HG02938 (cell line): ENCODE data around the gene SLC1A2.

ENCODE experiments used
- ATAC-seq: cut with Tn5 transposase; IDR thresholded peaks from one replicate; pipeline ENCODE4 v1.9.1; 2021; ENCODE audit warnings: mild to moderate bottlenecking, moderate library complexity; ENCODE audit not compliant: unreplicated experiment

SLC1A2 gene

DNA sequence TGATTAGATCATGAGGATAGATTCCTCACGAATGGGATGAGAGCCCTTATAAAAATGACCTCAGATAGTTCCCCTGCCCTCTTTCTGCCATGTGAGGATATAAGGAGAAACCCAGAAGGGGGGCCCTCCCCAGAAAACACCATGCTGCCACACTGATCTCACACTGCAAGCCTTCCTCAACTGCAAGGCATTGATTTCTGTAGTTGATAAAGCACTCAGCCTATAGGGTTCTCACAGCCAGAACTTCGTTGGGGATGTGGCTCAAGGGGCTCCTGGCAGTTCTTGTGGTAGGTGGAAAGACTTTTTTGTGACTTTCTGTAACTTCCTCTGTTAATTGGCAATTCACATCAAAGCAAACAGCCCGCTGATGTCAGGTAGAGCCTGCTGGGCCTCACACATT, 171.5 kb downstream of the SLC1A2 start:
- ATAC-seq = no peak

- ATAC-seq = no peak
Measured at GRCh38 chr11:35247428-35247827, 171.9 kb downstream of the SLC1A2 start.

GRCh38 chr11:35246745-35247144, 172.6 kb downstream of the SLC1A2 start:
- ATAC-seq = no peak

DNA sequence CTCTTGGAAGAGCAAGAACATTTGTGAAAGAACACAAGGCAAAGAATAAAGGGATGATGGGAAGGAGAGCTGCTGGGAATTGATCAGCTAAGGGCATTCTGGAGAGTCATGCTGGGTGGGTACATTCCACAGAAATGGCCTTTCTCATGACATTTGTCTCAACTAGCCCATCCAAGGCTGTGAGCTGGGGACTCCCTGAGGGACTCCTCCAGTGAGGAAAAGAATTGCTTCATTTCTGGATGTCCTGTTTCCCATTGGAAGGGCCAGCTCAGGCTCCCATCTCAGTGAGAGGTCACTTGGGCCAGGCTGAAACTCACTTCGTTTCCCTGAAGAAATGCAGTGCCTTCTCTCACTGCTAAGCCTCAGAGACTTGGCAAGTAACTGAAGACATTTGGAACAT, 173.6 kb downstream of the SLC1A2 start:
- no peak for ATAC-seq

- no peak for ATAC-seq
Measured at GRCh38 chr11:35245056-35245455, 174.3 kb downstream of the SLC1A2 start.

- ATAC-seq = no peak
Measured at GRCh38 chr11:35243774-35244173, 175.6 kb downstream of the SLC1A2 start.

DNA sequence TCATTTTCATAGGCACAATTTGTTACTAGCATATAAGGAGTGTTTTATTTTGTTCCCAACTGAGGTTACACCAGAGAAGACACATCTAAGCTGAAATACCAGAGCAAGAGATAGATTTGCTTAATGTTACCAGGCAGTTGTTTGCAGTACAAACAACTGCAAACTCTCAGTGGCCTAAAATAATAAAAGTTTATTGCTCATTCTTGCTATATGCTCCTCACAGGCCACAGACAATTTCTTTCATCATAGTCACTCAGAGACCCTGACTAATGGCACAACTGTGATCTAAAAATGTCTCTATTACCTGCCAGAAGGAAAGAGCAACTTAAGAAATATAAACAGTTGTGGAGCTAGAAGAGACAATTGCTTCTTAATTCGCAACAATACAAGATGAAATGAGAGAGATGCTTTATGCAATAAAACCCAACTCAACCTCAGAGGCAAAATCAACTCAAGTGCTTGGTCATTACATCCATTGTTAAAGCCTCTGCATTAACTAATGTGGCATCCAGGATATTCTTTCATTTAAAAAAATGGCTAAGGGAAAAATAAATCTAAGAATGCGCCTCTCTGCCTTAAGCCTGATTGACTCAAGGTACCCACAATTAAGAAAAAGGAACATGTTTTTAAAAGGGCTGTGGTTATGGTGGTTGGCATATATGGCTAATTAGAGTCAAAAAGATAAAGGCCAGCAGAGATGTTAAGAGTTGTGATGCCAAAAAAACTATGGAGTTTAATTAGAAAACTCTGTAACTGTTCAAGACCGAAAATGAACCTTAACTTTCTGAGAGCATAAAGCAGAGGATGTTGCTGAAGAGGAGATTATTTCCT, 176.7 kb downstream of the SLC1A2 start:
- ATAC-seq = no peak

GRCh38 chr11:35241531-35241930, 177.8 kb downstream of the SLC1A2 start:
- ATAC-seq = no peak

DNA sequence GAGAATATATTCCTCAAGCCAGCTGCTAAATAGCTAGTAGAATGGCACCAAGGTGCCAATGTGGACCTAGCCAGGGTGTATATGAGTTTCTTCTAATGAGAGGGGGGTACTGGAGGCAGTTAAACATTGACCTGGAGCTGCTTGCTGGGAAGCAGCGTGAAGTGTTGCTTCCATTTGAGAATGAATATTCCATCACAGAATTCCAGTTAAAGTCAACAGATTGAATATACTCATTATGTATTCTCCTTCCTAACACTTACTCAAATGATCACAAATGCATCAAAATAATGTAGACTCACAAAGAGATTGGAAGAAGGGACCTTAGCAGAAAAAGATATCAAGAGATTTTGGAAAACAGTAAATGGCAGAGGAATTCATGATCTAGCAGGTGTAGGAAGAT, 178.3 kb downstream of the SLC1A2 start:
- no peak for ATAC-seq

- ATAC-seq = no peak
Measured at GRCh38 chr11:35239471-35240075, 179.8 kb downstream of the SLC1A2 start.

- no peak for ATAC-seq
Measured at GRCh38 chr11:35238882-35239281, 180.5 kb downstream of the SLC1A2 start.

DNA sequence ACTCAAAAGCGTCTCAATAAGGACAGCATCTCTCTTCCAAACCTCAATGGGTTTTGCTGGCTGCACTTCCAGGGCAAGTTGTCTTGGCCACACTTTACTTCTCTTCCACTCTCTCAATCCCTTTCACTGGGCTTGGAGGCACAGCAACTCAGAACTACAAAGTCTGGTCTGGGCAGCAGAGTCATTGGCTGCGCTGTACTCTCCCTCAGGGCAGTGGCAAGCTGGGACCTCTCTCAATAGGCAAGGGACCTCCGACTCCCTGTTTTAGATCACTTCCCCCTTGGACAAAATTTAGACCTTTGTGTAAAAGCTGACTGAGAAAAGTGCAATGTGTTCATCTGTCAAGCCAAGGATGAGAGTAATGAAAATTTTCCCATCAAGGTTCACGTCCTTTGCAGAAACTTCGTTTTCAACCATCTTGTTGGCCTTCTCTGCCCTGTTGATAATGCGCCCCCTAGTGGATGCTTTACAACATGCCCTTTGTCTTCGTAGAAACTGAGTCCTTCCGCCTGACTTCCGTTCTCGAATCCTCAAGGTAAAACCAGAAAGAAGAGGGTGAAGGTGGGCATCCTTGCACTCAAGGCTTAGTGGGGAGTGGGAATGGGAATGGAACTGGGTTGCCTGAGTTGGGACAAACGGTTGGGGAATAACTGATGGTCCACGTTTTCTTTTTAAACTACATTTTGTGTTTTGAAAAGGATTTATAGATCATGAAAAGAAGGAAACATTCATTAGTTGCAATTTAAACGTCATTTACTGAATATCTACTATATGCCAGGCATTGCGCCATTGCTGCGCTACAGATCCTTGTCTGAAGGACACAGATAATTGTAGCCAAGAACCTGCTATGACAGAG, 181.3 kb downstream of the SLC1A2 start:
- ATAC-seq = no peak

- no peak for ATAC-seq
Measured at GRCh38 chr11:35237351-35237750, 182.0 kb downstream of the SLC1A2 start.

DNA sequence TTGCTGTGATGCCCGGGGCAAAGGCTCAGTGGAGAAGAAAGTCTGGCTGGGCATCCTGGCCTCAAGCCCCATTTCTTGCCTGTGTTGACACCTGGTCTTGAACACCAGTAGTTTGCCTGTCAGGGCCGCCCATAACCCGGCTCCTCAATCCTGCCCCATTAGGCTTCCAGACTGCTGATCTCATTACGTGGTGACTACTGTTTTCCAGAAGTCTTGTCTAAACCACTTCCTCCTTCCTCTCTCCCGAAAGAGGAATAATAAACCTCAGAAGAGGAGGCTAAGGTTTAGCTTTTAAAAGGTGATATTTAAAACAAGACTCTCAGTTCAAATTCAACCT, 182.7 kb downstream of the SLC1A2 start:
- ATAC-seq = no peak

DNA sequence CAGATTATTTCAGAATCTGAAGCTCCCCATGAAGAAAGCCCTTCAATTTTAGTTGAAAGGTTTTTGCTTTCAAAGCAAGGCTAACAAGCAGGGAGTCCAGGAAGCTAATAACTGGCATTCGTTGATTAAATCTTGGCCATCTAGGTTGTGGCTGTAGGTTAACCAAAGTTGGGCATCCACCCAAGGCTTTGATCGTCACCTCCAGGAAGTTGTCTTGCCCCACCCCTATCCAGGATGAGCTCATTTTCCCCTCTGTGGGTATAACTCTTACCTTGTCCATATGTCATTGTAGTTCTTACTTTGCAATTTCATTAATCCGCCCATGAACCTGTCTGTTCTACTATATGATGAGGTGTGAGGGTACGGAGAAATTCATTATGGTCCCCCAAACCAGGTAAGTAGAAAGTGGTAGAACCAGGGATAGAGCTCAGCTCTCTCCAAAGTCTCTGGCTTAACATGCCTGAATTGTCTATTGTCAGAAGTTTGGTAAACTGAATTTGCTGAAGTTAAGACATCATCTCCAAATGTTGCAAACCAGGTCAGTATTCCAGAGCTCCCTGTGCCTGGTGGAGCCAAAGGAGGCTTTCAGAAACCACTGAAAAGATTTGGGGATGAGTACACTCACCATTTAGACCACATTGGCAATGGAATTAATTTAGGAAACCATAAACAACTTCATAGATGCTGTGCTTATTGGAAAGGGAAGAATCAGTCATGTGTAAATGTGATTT, 183.3 kb downstream of the SLC1A2 start:
- no peak for ATAC-seq

DNA sequence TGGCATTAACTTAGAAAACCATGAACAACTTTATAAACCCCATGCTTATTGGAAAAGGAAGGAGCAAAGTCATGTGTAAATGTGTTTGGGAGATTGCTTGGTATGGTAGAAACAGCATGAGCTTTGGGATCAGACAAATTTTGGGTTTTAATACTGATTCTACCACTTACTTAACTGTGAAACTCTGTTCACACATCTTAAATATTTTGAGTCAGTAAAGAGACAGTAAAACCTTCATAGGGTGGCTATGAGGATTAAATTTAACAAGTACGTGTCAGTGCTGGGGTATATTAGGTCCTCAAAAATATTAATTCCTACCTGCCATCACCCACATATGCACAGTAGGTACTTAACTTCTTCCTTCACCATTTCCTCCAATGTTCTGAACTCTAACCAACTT, 183.9 kb downstream of the SLC1A2 start:
- no peak for ATAC-seq

- no peak for ATAC-seq
Measured at GRCh38 chr11:35235157-35235468, 184.2 kb downstream of the SLC1A2 start.

GRCh38 chr11:35234460-35235156, 184.8 kb downstream of the SLC1A2 start:
- no peak for ATAC-seq

GRCh38 chr11:35233518-35233917, 185.8 kb downstream of the SLC1A2 start:
- ATAC-seq = no peak

DNA sequence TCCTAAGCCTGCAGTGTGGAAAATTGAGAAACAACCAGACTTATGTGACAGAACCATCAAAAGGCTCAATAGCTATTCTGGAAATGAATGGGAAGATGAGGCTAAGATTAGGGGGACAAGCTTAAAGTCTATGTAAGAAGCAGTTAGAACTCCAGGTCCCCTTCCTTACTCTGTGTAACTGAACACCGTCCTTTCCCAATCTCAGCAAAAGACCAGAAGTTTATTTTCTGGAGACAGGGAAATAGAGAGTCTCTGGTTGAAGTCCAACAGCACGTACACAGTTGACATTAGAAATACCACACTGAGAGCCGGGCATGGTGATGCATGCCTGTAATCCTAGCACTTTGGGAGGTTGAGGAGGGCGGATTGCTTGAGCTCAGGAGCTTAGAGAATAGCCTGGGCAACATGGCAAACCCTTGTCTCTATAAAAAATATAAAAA, 186.4 kb downstream of the SLC1A2 start:
- no peak for ATAC-seq
